PC-3 (cell line): ENCODE results near the gene CDH26. TPM values are rescaled to one million over a fixed set of nuclear protein-coding genes. Genes with fewer than 3 reads are reported as not detected.

Experiments used
- ATAC-seq: fragments of 200-7000 bp; cut with Tn5 transposase; 2 replicates; pipeline ENCODE4 v1.9.1; 2020; ENCODE audit warnings: mild to moderate bottlenecking, moderate library complexity
- BruUV-seq: library from RNA; stranded (reverse); fragments of 400-500 nt; replicated peaks from 2 replicates; lab custom pipeline; 2021; lab: Mats Ljungman, UMichigan
- CTCF ChIA-PET: fragments of 300-600 bp; sonication (Branson Sonifier 250); formaldehyde crosslinking; loops from one replicate; lab custom pipeline; 2022; ENCODE audit warnings: antibody characterized with exemption; lab: Charles Lee
- POLR2A ChIA-PET: fragments of 300-600 bp; sonication (Branson Sonifier 250); formaldehyde crosslinking; loops from one replicate; lab custom pipeline; 2022; ENCODE audit warnings: antibody characterized with exemption; ENCODE audit not compliant: unreplicated experiment; lab: Charles Lee
- DNase-seq: peaks from one replicate; pipeline ENCODE4 v3.0.0-alpha.2; 2015
- H2AFZ ChIP-seq: fragments of 300-600 bp; sonication (generic); 2 replicates; pipeline ENCODE4 v1.6.0; 2016; ENCODE audit warnings: antibody characterized with exemption, low read length
- H3F3A ChIP-seq: fragments of 300-600 bp; sonication (generic); one replicate; pipeline ENCODE4 v1.6.0; 2017; ENCODE audit warnings: antibody characterized with exemption, low read length, control low read depth, mild to moderate bottlenecking; ENCODE audit not compliant: unreplicated experiment
- H3K27ac ChIP-seq: fragments of 300-600 bp; sonication (generic); 2 replicates; pipeline ENCODE4 v1.5.1; 2016; ENCODE audit warnings: mild to moderate bottlenecking, low read length
- H3K27me3 ChIP-seq: fragments of 300-600 bp; sonication (generic); 2 replicates; pipeline ENCODE4 v1.6.1; 2016; ENCODE audit warnings: low read length, mixed read lengths
- H3K36me3 ChIP-seq: fragments of 300-600 bp; sonication (generic); 2 replicates; pipeline ENCODE4 v1.6.1; 2016; ENCODE audit warnings: low read depth, mixed run types, low read length, mixed read lengths
- H3K4me1 ChIP-seq: fragments of 300-600 bp; sonication (generic); 2 replicates; pipeline ENCODE4 v1.5.1; 2016; ENCODE audit warnings: low read length; ENCODE audit not compliant: insufficient read depth
- H3K4me2 ChIP-seq: fragments of 300-600 bp; sonication (generic); 2 replicates; pipeline ENCODE4 v1.6.0; 2016; ENCODE audit warnings: low read length
- H3K4me3 ChIP-seq: fragments of 300-600 bp; sonication (generic); 2 replicates; pipeline ENCODE4 v1.5.1; 2016; ENCODE audit warnings: mild to moderate bottlenecking, low read length, mixed read lengths
- H3K79me2 ChIP-seq: fragments of 300-600 bp; sonication (generic); 2 replicates; pipeline ENCODE4 v1.6.1; 2017; ENCODE audit warnings: low read length, mixed read lengths
- H3K9ac ChIP-seq: fragments of 300-600 bp; sonication (generic); 2 replicates; pipeline ENCODE4 v1.6.0; 2016; ENCODE audit warnings: mild to moderate bottlenecking, low read length
- H3K9me2 ChIP-seq: fragments of 300-600 bp; sonication (generic); replicated peaks from 2 replicates; pipeline ENCODE4 v1.6.1; 2016; ENCODE audit warnings: mixed run types, low read length, mixed read lengths
- H3K9me3 ChIP-seq: fragments of 300-600 bp; sonication (generic); 2 replicates; pipeline ENCODE4 v1.6.1; 2016; ENCODE audit warnings: low read length, mixed read lengths
- H4K20me1 ChIP-seq: fragments of 300-600 bp; sonication (generic); 2 replicates; pipeline ENCODE4 v1.6.1; 2016; ENCODE audit warnings: low read length, mixed read lengths
- CTCF ChIP-seq: fragments of 300-600 bp; sonication (generic); conservative IDR thresholded peaks from 2 replicates; pipeline ENCODE4 v1.5.1; 2017; ENCODE audit warnings: antibody characterized with exemption, low read depth, mild to moderate bottlenecking, low read length
- EZH2 ChIP-seq: fragments of 300-600 bp; sonication (generic); IDR thresholded peaks from one replicate; pipeline ENCODE4 v1.6.1; 2017; ENCODE audit warnings: antibody characterized with exemption, mild to moderate bottlenecking, low read length; ENCODE audit not compliant: unreplicated experiment
- EZH2phosphoT487 ChIP-seq: fragments of 300-600 bp; sonication (generic); IDR thresholded peaks from 2 replicates; pipeline ENCODE4 v1.6.1; 2018; ENCODE audit warnings: mild to moderate bottlenecking, antibody characterized with exemption, low read length, borderline replicate concordance
- intact Hi-C: fragments of 100-400 bp; cut with micrococcal nuclease; formaldehyde crosslinking; loops from 2 replicates; pipeline ENCODE4 v1.9.0; 2023
- total RNA-seq: library from RNA; depleted of rRNA; stranded (reverse); fragments of >200 nt; gene quantifications from 2 replicates; pipeline ENCODE4 v1.2.3, GENCODE V29; 2014

CDH26 gene
- total RNA-seq, 1 experiment from 2014 or later = 1.2 TPM

DNA sequence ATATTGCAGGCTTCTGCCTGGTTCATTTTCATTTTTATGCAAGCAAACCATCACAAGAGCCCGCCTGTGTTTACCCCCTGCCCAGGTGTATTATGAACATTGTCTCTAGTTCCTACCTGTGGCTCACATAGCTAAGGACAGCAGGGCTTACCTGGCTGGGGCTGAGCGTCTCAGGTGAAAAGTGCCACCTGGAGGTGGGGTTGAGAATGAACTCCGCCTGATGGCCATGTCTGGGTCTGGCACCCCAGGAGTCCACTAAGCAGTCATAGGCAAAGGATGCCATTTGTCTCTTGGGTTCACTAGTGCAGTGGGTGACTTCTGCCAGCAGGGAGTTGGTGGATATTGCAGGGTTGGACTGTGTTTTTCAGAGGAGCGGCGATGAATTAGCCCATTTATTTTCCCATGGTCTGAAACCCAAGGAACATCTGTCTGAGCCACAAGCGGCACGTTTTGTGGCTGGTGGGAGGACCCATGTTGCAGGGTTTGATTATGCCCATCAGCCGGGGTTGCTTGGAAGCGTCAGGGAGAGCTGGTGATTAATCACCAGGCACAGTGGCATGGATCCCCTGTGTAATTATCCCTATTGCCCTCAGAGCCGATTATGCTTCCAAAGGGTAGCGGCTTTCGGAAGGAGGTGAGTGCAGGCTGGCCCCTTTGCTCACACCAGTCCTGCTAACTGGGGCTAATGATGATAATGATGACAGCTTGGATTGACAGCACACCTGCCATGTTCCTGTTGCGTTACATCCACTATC, 92.1 kb downstream of the CDH26 start:
- Histone ChIP-seq H3K9ac (no peak overlapping the region), H3K27ac (no peak overlapping the region), H4K20me1 (no peaks in the 10 kb centered on the region), H2AFZ (no peak overlapping the region), H3K9me3 (no peaks in the 10 kb centered on the region), H3K9me2 (no peaks in the 10 kb centered on the region), H3K4me2 (no peak overlapping the region), H3K4me1 (peaks cover 10% of the 10 kb centered on the region), H3K79me2 (no peaks in the 10 kb centered on the region), H3K4me3 (no peak overlapping the region), H3K36me3 (no peaks in the 10 kb centered on the region), H3F3A (no peaks in the 10 kb centered on the region), H3K27me3 (peaks cover 24% of the 10 kb centered on the region)
- ChIA-PET CTCF (interaction anchor here (0.7 to 1.2 kb wide), 4 partner anchors 56 to 95 kb away, joined by 3 to 20 read pairs (median 4); no protein-coding TSS in a partner anchor), POLR2A (no interaction called here)
- ATAC-seq (peak; percentile 79), DNase-seq (peak; percentile 79)
- TF ChIP-seq EZH2phosphoT487 (no peak), CTCF (peak; percentile 83)
- intact Hi-C loops = loop anchor here (1.0 kb wide), 2 partner anchors 58 to 101 kb away; no protein-coding TSS in a partner anchor
- BruUV-seq = no TSS peak

DNA sequence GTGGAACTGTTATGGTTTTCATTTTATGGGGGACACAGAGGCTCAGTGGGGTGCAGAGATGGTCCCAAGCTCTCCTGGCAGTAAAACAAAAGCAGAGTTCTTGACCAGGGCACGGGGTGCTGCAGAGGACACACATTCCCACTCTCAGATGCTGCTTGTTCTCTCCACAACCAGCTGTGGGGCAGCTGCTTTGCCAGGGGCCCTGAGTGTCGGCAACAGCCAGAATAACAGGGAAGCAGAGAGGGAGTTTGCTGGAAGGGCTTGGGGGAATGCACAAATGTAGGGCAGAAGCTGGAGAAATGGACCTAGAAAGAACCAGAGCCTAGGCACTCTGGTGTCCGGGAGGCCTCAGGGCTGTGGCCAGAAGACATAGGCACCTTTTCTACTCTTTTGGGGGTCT, 93.7 kb downstream of the CDH26 start:
- H3K9me2 ChIP-seq = no peaks in the 10 kb centered on the region
- H3K27me3 ChIP-seq = peaks cover 24% of the 10 kb centered on the region
- no peak overlapping the region for H2AFZ ChIP-seq
- no peaks in the 10 kb centered on the region for H3K36me3 ChIP-seq
- BruUV-seq = no TSS peak
- DNase-seq (no peak), ATAC-seq (no peak)
- no peaks in the 10 kb centered on the region for H3K79me2 ChIP-seq
- no peaks in the 10 kb centered on the region for H3F3A ChIP-seq
- no peaks in the 10 kb centered on the region for H3K9me3 ChIP-seq
- CTCF ChIA-PET = no interaction called here
- no peaks in the 10 kb centered on the region for H4K20me1 ChIP-seq
- no peak overlapping the region for H3K4me3 ChIP-seq
- no peak overlapping the region for H3K9ac ChIP-seq
- no peak overlapping the region for H3K4me2 ChIP-seq
- H3K27ac ChIP-seq = no peak overlapping the region
- intact Hi-C loops = no loop called here
- POLR2A ChIA-PET = no interaction called here
- TF ChIP-seq CTCF (no peak), EZH2 (no peak), EZH2phosphoT487 (no peak)
- H3K4me1 ChIP-seq = peaks cover 10% of the 10 kb centered on the region

DNA sequence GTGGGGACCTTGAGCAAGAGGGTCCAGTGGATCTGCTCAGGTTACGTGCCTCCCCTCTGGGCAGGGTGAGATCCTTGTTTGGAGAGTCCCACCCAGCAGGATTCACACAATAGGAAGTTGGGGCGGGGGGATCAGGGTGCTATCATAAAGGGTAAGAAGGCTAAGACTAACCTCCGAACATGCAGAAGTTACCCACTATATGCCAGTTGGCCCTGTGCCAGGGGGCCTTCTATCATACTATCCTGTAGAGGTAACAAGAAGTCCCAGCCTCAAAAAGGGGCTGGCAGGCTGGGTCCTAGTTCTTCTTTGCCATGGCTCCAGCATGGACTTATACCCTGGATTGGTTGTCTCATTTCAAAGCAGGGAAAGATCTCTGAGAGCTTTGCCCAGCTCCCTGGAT, 94.1 kb downstream of the CDH26 start:
- Histone ChIP-seq H3F3A (no peaks in the 10 kb centered on the region), H3K79me2 (no peaks in the 10 kb centered on the region), H3K4me2 (no peak overlapping the region), H4K20me1 (no peaks in the 10 kb centered on the region), H3K9me2 (no peaks in the 10 kb centered on the region), H3K27me3 (peaks cover 24% of the 10 kb centered on the region), H2AFZ (no peak overlapping the region), H3K4me1 (peaks cover 10% of the 10 kb centered on the region), H3K27ac (no peak overlapping the region), H3K9ac (no peak overlapping the region), H3K36me3 (no peaks in the 10 kb centered on the region), H3K4me3 (no peak overlapping the region), H3K9me3 (no peaks in the 10 kb centered on the region)
- no peak for ATAC-seq
- intact Hi-C loops = no loop called here
- ChIA-PET POLR2A (no interaction called here), CTCF (no interaction called here)
- TF ChIP-seq EZH2 = no peak
- no peak for TF ChIP-seq CTCF
- TF ChIP-seq EZH2phosphoT487 = no peak
- no TSS peak for BruUV-seq
- DNase-seq = no peak
